OCI-LY7 (cell line): ENCODE measurements around the gene PCDH9. TPM values are rescaled to one million over a fixed set of nuclear protein-coding genes. Genes with fewer than 3 reads are reported as not detected.
A peak's percentile ranks its signal among the peaks of the same experiment; 100 is the strongest.

Experiments
- BruUV-seq: library from RNA; stranded (reverse); fragments of 400-500 nt; replicated peaks from 2 replicates; lab custom pipeline; 2021; lab: Mats Ljungman, UMichigan
- CTCF ChIA-PET: fragments of 300-600 bp; sonication (Branson Sonifier 250); formaldehyde crosslinking; loops from one replicate; lab custom pipeline; 2022; ENCODE audit warnings: antibody characterized with exemption; ENCODE audit not compliant: unreplicated experiment; lab: Charles Lee
- POLR2A ChIA-PET: fragments of 300-600 bp; sonication (Branson Sonifier 250); formaldehyde crosslinking; loops from one replicate; lab custom pipeline; 2022; ENCODE audit warnings: antibody characterized with exemption; lab: Charles Lee
- DNase-seq: peaks from one replicate; pipeline ENCODE4 v3.0.0-alpha.2; 2015; ENCODE audit warnings: low spot score
- H2AFZ ChIP-seq: fragments of 200-600 bp; sonication (generic), shearing (Covaris generic); 2 replicates; pipeline ENCODE4 v1.6.1; 2014; ENCODE audit warnings: mild to moderate bottlenecking, antibody characterized with exemption, low read length, moderate library complexity
- H3K27ac ChIP-seq: fragments of 200-600 bp; sonication (generic); 2 replicates; pipeline ENCODE4 v1.5.1; 2014; ENCODE audit warnings: mixed run types, low read depth, mild to moderate bottlenecking, moderate library complexity, low read length, inconsistent platforms; ENCODE audit not compliant: poor library complexity, severe bottlenecking
- H3K36me3 ChIP-seq: fragments of 200-600 bp; sonication (generic); 2 replicates; pipeline ENCODE4 v1.6.1; 2014; ENCODE audit warnings: mild to moderate bottlenecking, antibody characterized with exemption, low read length, moderate library complexity, mixed read lengths; ENCODE audit not compliant: insufficient read depth
- H3K4me1 ChIP-seq: fragments of 200-600 bp; sonication (generic); 2 replicates; pipeline ENCODE4 v1.5.1; 2014; ENCODE audit warnings: mild to moderate bottlenecking, low read length; ENCODE audit not compliant: insufficient read depth, poor library complexity, severe bottlenecking
- H3K4me2 ChIP-seq: fragments of 200-600 bp; sonication (generic); 2 replicates; pipeline ENCODE4 v1.6.1; 2014; ENCODE audit warnings: mild to moderate bottlenecking, low read length
- H3K4me3 ChIP-seq: fragments of 200-600 bp; sonication (generic); 2 replicates; pipeline ENCODE4 v1.5.1; 2014; ENCODE audit warnings: mild to moderate bottlenecking, low read depth, low read length; ENCODE audit not compliant: poor library complexity, severe bottlenecking
- H3K79me2 ChIP-seq: fragments of 200-600 bp; sonication (generic); 2 replicates; pipeline ENCODE4 v1.6.1; 2016; ENCODE audit warnings: low read depth, mild to moderate bottlenecking, low read length, moderate library complexity, mixed read lengths; ENCODE audit not compliant: insufficient read depth
- H3K9me2 ChIP-seq: fragments of 200-600 bp; sonication (generic); 2 replicates; pipeline ENCODE4 v1.6.1; 2016; ENCODE audit warnings: mild to moderate bottlenecking, low read length, mixed read lengths; ENCODE audit not compliant: insufficient read depth
- H3K9me3 ChIP-seq: fragments of 200-600 bp; sonication (generic); 2 replicates; pipeline ENCODE4 v1.6.1; 2014; ENCODE audit warnings: mild to moderate bottlenecking, mixed run types, low read length, mixed read lengths
- H4K20me1 ChIP-seq: fragments of 200-600 bp; sonication (generic); 2 replicates; pipeline ENCODE4 v1.6.1; 2014; ENCODE audit warnings: mild to moderate bottlenecking, antibody characterized with exemption, low read length, moderate library complexity, mixed read lengths; ENCODE audit not compliant: insufficient read depth
- EZH2phosphoT487 ChIP-seq: fragments of 200-600 bp; sonication (generic); IDR thresholded peaks from 2 replicates; pipeline ENCODE4 v1.6.1; 2018; ENCODE audit warnings: low read depth, borderline replicate concordance, mild to moderate bottlenecking, mixed run types, antibody characterized with exemption, low read length, moderate library complexity, mixed read lengths
- intact Hi-C: fragments of 100-400 bp; cut with micrococcal nuclease; formaldehyde crosslinking; loops from one replicate; pipeline ENCODE4 v1.10.0; 2022; ENCODE audit not compliant: unreplicated experiment
- total RNA-seq, 2 experiments: library from RNA; depleted of rRNA in 1 of 2; stranded (reverse); fragments of >200 nt in 1 of 2; shearing (Covaris generic) in 1 of 2; gene quantifications; 2 replicates each; pipeline ENCODE4 v1.2.3, GENCODE V29; 2014 to 2022
- TF ChIP-seq, protein P1 (sequence below): fragments of 200-600 bp; sonication (generic); conservative IDR thresholded peaks from 2 replicates; pipeline ENCODE4 v1.5.1; 2014; ENCODE audit warnings: mild to moderate bottlenecking, antibody characterized with exemption, low read length, moderate library complexity, mixed read lengths

The PCDH9 gene
- total RNA-seq, 2 experiments from 2014 or later = 20.1 to 26.0 TPM

GRCh38 chr13:66830940-66831716, 399.0 kb downstream of the PCDH9 start:
- Histone ChIP-seq H3K4me1 (peaks cover 24% of the 10 kb centered on the region), H3K4me3 (peak overlapping the region; percentile 36), H3K9me2 (no peaks in the 10 kb centered on the region), H3K36me3 (no peaks in the 10 kb centered on the region), H3K27ac (peak overlapping the region; percentile 53), H3K79me2 (no peaks in the 10 kb centered on the region), H4K20me1 (no peaks in the 10 kb centered on the region), H3K4me2 (peak overlapping the region; percentile 60), H3K9me3 (peaks cover 6% of the 10 kb centered on the region; the same call in 1 of the 2 replicates), H2AFZ (peak overlapping the region; percentile 95)
- peak; percentile 60 for DNase-seq
- POLR2A ChIA-PET = interaction anchor here (0.7 to 1.7 kb wide), 15 partner anchors 10 to 171 kb away, joined by 3 to 8 read pairs (median 3); no protein-coding TSS in a partner anchor
- no peak for TF ChIP-seq EZH2phosphoT487
- TF ChIP-seq, protein P1, sequence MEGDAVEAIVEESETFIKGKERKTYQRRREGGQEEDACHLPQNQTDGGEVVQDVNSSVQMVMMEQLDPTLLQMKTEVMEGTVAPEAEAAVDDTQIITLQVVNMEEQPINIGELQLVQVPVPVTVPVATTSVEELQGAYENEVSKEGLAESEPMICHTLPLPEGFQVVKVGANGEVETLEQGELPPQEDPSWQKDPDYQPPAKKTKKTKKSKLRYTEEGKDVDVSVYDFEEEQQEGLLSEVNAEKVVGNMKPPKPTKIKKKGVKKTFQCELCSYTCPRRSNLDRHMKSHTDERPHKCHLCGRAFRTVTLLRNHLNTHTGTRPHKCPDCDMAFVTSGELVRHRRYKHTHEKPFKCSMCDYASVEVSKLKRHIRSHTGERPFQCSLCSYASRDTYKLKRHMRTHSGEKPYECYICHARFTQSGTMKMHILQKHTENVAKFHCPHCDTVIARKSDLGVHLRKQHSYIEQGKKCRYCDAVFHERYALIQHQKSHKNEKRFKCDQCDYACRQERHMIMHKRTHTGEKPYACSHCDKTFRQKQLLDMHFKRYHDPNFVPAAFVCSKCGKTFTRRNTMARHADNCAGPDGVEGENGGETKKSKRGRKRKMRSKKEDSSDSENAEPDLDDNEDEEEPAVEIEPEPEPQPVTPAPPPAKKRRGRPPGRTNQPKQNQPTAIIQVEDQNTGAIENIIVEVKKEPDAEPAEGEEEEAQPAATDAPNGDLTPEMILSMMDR = no peak
- intact Hi-C loops = no loop called here
- CTCF ChIA-PET = no interaction called here
- BruUV-seq = no TSS peak

GRCh38 chr13:66829803-66830202, 400.3 kb downstream of the PCDH9 start:
- intact Hi-C loops = no loop called here

More at GRCh38 chr13:66829803-66830202, 400.3 kb downstream of the PCDH9 start:
- no peaks in the 10 kb centered on the region for H4K20me1 ChIP-seq
- BruUV-seq = no TSS peak
- ChIA-PET POLR2A (interaction anchor here (0.6 to 1.7 kb wide), 6 partner anchors 9 to 216 kb away, joined by 3 to 8 read pairs (median 3); no protein-coding TSS in a partner anchor), CTCF (no interaction called here)
- H2AFZ ChIP-seq = no peak overlapping the region
- H3K4me1 ChIP-seq = peaks cover 24% of the 10 kb centered on the region
- H3K4me2 ChIP-seq = no peak overlapping the region
- no peak overlapping the region for H3K4me3 ChIP-seq
- H3K27ac ChIP-seq = no peak overlapping the region
- no peaks in the 10 kb centered on the region for H3K9me2 ChIP-seq
- H3K36me3 ChIP-seq = no peaks in the 10 kb centered on the region
- no peaks in the 10 kb centered on the region for H3K79me2 ChIP-seq
- peaks cover 7% of the 10 kb centered on the region; the same call in 1 of the 2 replicates for H3K9me3 ChIP-seq
- TF ChIP-seq EZH2phosphoT487 = no peak
- TF ChIP-seq, protein P1 = no peak
- no peak for DNase-seq
